Activated CD4-positive, alpha-beta memory T cell treated with anti-CD3 and anti-CD28 coated beads, Interleukin-2, amount 10 ng/mL, durations not matched to agents 7 days and 5 days (primary cell): ENCODE data around the gene CISD3. TPM values are rescaled to one million over a fixed set of nuclear protein-coding genes. Genes with fewer than 3 reads are reported as not detected.

Source experiments
- CTCF ChIA-PET: fragments of 350-600 bp; sonication (Branson Sonifier 250); formaldehyde crosslinking; loops from one replicate; lab custom pipeline; 2021; ENCODE audit warnings: antibody characterized with exemption, inconsistent platforms; lab: Charles Lee
- POLR2A ChIA-PET: fragments of 350-600 bp; sonication (Branson Sonifier 250); formaldehyde crosslinking; loops from one replicate; lab custom pipeline; 2021; ENCODE audit warnings: antibody characterized with exemption; lab: Charles Lee
- DNase-seq: peaks from one replicate; pipeline ENCODE4 v3.0.0-alpha.2; 2020
- H3K27ac Mint-ChIP-seq: one replicate; pipeline ENCODE4 v1.8.0; 2021; ENCODE audit warnings: mild to moderate bottlenecking, mixed read lengths
- H3K27me3 Mint-ChIP-seq: one replicate; pipeline ENCODE4 v1.8.0; 2021; ENCODE audit warnings: mixed read lengths
- H3K36me3 Mint-ChIP-seq: one replicate; pipeline ENCODE4 v1.8.0; 2021; ENCODE audit warnings: low read depth, mixed read lengths
- H3K4me1 Mint-ChIP-seq: one replicate; pipeline ENCODE4 v1.8.0; 2021; ENCODE audit warnings: mixed read lengths
- H3K4me3 Mint-ChIP-seq: one replicate; pipeline ENCODE4 v1.8.0; 2021; ENCODE audit warnings: mild to moderate bottlenecking, mixed read lengths
- H3K9me3 Mint-ChIP-seq: one replicate; pipeline ENCODE4 v1.8.0; 2021; ENCODE audit warnings: mixed read lengths
- total RNA-seq, 2 experiments: library from RNA; stranded (reverse); gene quantifications; one replicate each; pipeline ENCODE4 v1.2.3, GENCODE V29; 2021

CISD3 gene
- total RNA-seq, 2 experiments from 2014 or later = 42.8 to 48.6 TPM

GRCh38 chr17:38741921-38742410 is 11.8 kb downstream of the CISD3 start:
- ChIA-PET CTCF (no interaction called here), POLR2A (no interaction called here)
- H3K27ac Mint-ChIP-seq = no peak overlapping the region
- no peaks in the 10 kb centered on the region for H3K9me3 Mint-ChIP-seq
- no peak overlapping the region for H3K4me3 Mint-ChIP-seq
- H3K27me3 Mint-ChIP-seq = peaks cover 21% of the 10 kb centered on the region
- H3K4me1 Mint-ChIP-seq = peaks cover 24% of the 10 kb centered on the region
- no peaks in the 10 kb centered on the region for H3K36me3 Mint-ChIP-seq
- DNase-seq = no peak

GRCh38 chr17:38742411-38743308 is 12.5 kb downstream of the CISD3 start:
- ChIA-PET CTCF (interaction anchor here (0.8 kb wide), 1 partner anchor 11 kb away, joined by 3 read pairs; no protein-coding TSS in a partner anchor), POLR2A (interaction anchor here (1.3 kb wide), 1 partner anchor 9 kb away, joined by 4 read pairs; no protein-coding TSS in a partner anchor)
- Mint-ChIP-seq H3K27me3 (peaks cover 21% of the 10 kb centered on the region), H3K4me3 (no peak overlapping the region), H3K27ac (no peak overlapping the region), H3K9me3 (no peaks in the 10 kb centered on the region), H3K36me3 (no peaks in the 10 kb centered on the region), H3K4me1 (peaks cover 25% of the 10 kb centered on the region)
- DNase-seq = no peak

GRCh38 chr17:38743556-38744171 is 13.5 kb downstream of the CISD3 start:
- H3K9me3 Mint-ChIP-seq = no peaks in the 10 kb centered on the region
- no peak for DNase-seq
- H3K27me3 Mint-ChIP-seq = peaks cover 26% of the 10 kb centered on the region
- no peaks in the 10 kb centered on the region for H3K36me3 Mint-ChIP-seq
- peaks cover 29% of the 10 kb centered on the region for H3K4me1 Mint-ChIP-seq
- POLR2A ChIA-PET = interaction anchor here (1.3 kb wide), 1 partner anchor 8 kb away, joined by 4 read pairs; no protein-coding TSS in a partner anchor
- no peak overlapping the region for H3K4me3 Mint-ChIP-seq
- CTCF ChIA-PET = interaction anchor here (1.5 kb wide), 1 partner anchor 9 kb away, joined by 7 read pairs; no protein-coding TSS in a partner anchor
- no peak overlapping the region for H3K27ac Mint-ChIP-seq

GRCh38 chr17:38745545-38745944 is 15.4 kb downstream of the CISD3 start:
- no peaks in the 10 kb centered on the region for H3K9me3 Mint-ChIP-seq
- H3K4me1 Mint-ChIP-seq = peaks cover 42% of the 10 kb centered on the region
- peaks cover 37% of the 10 kb centered on the region for H3K27me3 Mint-ChIP-seq
- ChIA-PET POLR2A (interaction anchor here (0.9 to 1.1 kb wide), 2 partner anchors 14 to 17 kb away, joined by 3 read pairs; no protein-coding TSS in a partner anchor), CTCF (interaction anchor here (0.5 to 1.1 kb wide), 2 partner anchors 70 to 91 kb away, joined by 5 to 6 read pairs; partner anchors contain the start of gene EPOP)
- no peak for DNase-seq
- no peak overlapping the region for H3K27ac Mint-ChIP-seq
- no peaks in the 10 kb centered on the region for H3K36me3 Mint-ChIP-seq
- H3K4me3 Mint-ChIP-seq = no peak overlapping the region

- Mint-ChIP-seq H3K4me1 (peaks cover 49% of the 10 kb centered on the region), H3K9me3 (no peaks in the 10 kb centered on the region), H3K4me3 (peak overlapping the region; percentile 40), H3K27ac (no peak overlapping the region), H3K27me3 (peaks cover 42% of the 10 kb centered on the region), H3K36me3 (no peaks in the 10 kb centered on the region)
- ChIA-PET CTCF (interaction anchor here (1.1 to 1.7 kb wide), 2 partner anchors 12 to 71 kb away, joined by 3 to 5 read pairs; partner anchors contain the start of gene EPOP), POLR2A (interaction anchor here (0.6 to 1.1 kb wide), 4 partner anchors 14 to 715 kb away, joined by 3 read pairs; partner anchors contain the start of genes CDK12 and MLLT6)
- no peak for DNase-seq
Observed at GRCh38 chr17:38746004-38746848, 16.1 kb downstream of the CISD3 start.

- H3K27me3 Mint-ChIP-seq = peaks cover 44% of the 10 kb centered on the region
- H3K36me3 Mint-ChIP-seq = peaks cover 2% of the 10 kb centered on the region
- H3K4me3 Mint-ChIP-seq = peak overlapping the region; percentile 40
- H3K4me1 Mint-ChIP-seq = peaks cover 55% of the 10 kb centered on the region
- ChIA-PET POLR2A (interaction anchor here (0.6 to 1.0 kb wide), 3 partner anchors 16 to 715 kb away, joined by 3 read pairs; partner anchors contain the start of genes CDK12 and MLLT6), CTCF (interaction anchor here (1.1 to 1.7 kb wide), 2 partner anchors 13 to 72 kb away, joined by 3 to 5 read pairs; partner anchors contain the start of gene EPOP)
- no peak for DNase-seq
- no peaks in the 10 kb centered on the region for H3K9me3 Mint-ChIP-seq
- H3K27ac Mint-ChIP-seq = no peak overlapping the region
Observed at GRCh38 chr17:38746849-38747462, 16.8 kb downstream of the CISD3 start.

- H3K36me3 Mint-ChIP-seq = peaks cover 5% of the 10 kb centered on the region
- ChIA-PET POLR2A (no interaction called here), CTCF (interaction anchor here (1.7 kb wide), 1 partner anchor 13 kb away, joined by 3 read pairs; no protein-coding TSS in a partner anchor)
- H3K9me3 Mint-ChIP-seq = no peaks in the 10 kb centered on the region
- peaks cover 49% of the 10 kb centered on the region for H3K4me1 Mint-ChIP-seq
- no peak for DNase-seq
- peak overlapping the region; percentile 61 for H3K4me3 Mint-ChIP-seq
- no peak overlapping the region for H3K27ac Mint-ChIP-seq
- peaks cover 44% of the 10 kb centered on the region for H3K27me3 Mint-ChIP-seq
Observed at GRCh38 chr17:38747463-38748148, 17.5 kb downstream of the CISD3 start.

GRCh38 chr17:38748149-38748891 is 18.2 kb downstream of the CISD3 start, which contains the start of gene PCGF2:
Gene PCGF2, minus strand, starts transcription at chr17:38748336. Its CDS starts 7,934 bp downstream, at chr17:38740402.
- no peak for DNase-seq
- H3K9me3 Mint-ChIP-seq = no peaks in the 10 kb centered on the region
- no peak within 1 kb of the TSS for H3K27ac Mint-ChIP-seq
- H3K27me3 Mint-ChIP-seq = peaks cover 44% of the 10 kb centered on the region
- POLR2A ChIA-PET = no interaction called here
- peaks cover 46% of the 10 kb centered on the region for H3K4me1 Mint-ChIP-seq
- peak within 1 kb of the TSS; percentile 97 for H3K4me3 Mint-ChIP-seq
- CTCF ChIA-PET = interaction anchor here (1.2 kb wide), 1 partner anchor 50 kb away, joined by 3 read pairs; no protein-coding TSS in a partner anchor
- peaks cover 6% of the 10 kb centered on the region for H3K36me3 Mint-ChIP-seq

GRCh38 chr17:38748892-38749222 is 18.7 kb downstream of the CISD3 start:
- Mint-ChIP-seq H3K4me1 (peaks cover 48% of the 10 kb centered on the region), H3K27me3 (peaks cover 44% of the 10 kb centered on the region), H3K27ac (no peak overlapping the region), H3K36me3 (peaks cover 10% of the 10 kb centered on the region), H3K9me3 (no peaks in the 10 kb centered on the region), H3K4me3 (peak overlapping the region; percentile 97)
- ChIA-PET CTCF (interaction anchor here (1.2 kb wide), 1 partner anchor 49 kb away, joined by 3 read pairs; no protein-coding TSS in a partner anchor), POLR2A (interaction anchor here (0.9 kb wide), 1 partner anchor 20 kb away, joined by 3 read pairs; no protein-coding TSS in a partner anchor)
- no peak for DNase-seq

GRCh38 chr17:38749223-38750043 is 19.3 kb downstream of the CISD3 start:
- ChIA-PET POLR2A (interaction anchor here (0.9 kb wide), 1 partner anchor 21 kb away, joined by 3 read pairs; no protein-coding TSS in a partner anchor), CTCF (interaction anchor here (1.2 kb wide), 1 partner anchor 49 kb away, joined by 3 read pairs; no protein-coding TSS in a partner anchor)
- Mint-ChIP-seq H3K27ac (no peak overlapping the region), H3K4me3 (peak overlapping the region; percentile 97), H3K4me1 (peaks cover 51% of the 10 kb centered on the region), H3K36me3 (peaks cover 12% of the 10 kb centered on the region), H3K9me3 (no peaks in the 10 kb centered on the region), H3K27me3 (peaks cover 44% of the 10 kb centered on the region)
- DNase-seq = no peak
